GM19395 (cell line): Measurements from ENCODE around the gene BRSK1.

Source experiments
- ATAC-seq: cut with Tn5 transposase; IDR thresholded peaks from one replicate; pipeline ENCODE4 v1.9.1; 2021; ENCODE audit warnings: mild to moderate bottlenecking, moderate library complexity; ENCODE audit not compliant: unreplicated experiment

BRSK1 gene

DNA sequence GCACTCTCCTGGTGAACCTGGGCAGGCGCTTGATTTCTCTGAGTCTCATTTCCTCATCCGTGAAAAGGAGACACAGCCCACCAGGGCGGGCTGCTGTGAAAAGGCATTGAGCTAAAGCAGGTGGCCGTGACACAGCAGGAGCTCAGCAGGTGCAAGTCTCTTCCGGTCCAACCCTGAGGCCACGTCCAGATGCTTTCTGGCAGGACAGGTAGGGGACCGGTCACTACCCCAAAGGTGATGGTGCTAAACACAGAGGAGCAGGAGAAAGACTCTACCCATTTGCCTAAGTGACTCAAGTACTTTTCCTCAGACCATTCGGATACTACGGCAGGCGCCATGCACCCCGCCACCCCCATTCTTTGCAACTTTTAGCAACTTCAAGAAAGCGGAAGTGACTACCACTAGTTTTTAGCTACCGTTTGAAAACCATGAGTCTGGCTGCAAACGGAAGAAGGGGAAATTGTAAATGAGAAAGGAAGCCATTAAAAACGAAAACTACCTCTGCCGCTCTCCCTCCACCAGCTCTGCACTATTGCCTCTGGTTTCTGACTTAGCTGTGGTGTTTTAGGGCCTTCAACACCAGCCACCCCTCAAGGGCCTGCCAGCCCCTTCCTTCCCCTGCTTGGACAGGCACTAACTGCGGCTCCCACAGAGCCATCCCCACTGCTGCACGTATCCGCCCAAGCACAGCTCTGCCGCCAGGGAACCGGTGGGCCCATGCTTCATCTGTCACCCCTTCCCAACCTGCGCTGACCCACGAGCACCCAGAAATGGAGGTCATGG is 29.8 kb upstream of the BRSK1 start:
- peak; percentile 53 for ATAC-seq

DNA sequence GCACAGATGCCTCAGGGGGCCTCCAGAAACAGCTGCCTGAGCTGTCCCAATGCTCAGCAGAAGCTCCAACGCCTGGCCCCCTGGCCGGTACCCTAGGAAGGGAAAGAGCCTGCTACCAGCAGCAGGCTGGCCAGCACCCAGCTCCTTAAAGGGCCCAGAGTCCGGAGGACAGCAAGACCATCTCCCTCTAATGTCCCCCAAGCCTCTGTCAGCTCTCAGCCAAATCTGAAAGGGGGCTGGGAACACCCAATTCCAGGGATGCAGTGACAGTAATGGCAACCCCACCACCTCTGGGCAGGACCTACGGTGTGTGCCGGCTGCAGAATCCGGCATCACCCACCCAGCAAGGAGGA is 29.2 kb upstream of the BRSK1 start:
- ATAC-seq: no peak

DNA sequence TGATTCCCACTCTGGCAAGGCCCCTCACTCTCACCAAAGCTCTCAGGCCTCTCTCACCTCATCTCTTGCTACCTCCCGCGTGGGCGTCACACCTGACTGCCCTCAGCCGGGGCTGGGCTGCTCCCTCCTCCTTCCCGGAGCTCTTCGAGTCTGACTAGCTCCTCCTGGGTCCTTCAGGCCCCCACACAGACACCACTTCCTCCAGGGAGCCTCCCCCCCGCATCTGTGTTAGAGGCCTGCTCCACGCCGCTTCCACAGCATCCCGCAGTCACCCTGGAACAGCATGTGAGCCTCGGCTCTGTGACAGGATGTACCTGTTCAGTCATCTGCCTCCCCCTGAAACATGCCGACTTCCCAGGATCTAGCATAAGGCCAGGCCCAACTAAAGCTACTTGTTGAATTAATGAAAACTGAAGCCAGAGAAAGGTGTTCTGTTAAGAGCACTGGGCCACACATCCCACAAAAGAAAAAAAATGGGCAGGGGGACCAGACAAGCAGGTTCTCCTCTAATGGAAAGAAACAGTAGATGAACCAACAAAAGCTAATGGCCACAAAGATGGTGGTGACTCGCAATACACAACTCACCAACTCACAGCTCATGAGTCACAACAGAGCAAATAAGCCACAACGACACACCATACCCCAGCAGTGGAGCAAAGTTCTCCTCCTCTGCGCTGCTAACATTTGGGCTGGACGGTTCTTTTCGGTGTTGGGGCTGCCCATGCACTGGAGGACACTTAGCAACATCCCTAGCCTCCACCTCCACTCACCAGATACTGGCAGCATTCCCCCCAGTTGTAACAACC is 28.0 kb upstream of the BRSK1 start:
- no peak for ATAC-seq

DNA sequence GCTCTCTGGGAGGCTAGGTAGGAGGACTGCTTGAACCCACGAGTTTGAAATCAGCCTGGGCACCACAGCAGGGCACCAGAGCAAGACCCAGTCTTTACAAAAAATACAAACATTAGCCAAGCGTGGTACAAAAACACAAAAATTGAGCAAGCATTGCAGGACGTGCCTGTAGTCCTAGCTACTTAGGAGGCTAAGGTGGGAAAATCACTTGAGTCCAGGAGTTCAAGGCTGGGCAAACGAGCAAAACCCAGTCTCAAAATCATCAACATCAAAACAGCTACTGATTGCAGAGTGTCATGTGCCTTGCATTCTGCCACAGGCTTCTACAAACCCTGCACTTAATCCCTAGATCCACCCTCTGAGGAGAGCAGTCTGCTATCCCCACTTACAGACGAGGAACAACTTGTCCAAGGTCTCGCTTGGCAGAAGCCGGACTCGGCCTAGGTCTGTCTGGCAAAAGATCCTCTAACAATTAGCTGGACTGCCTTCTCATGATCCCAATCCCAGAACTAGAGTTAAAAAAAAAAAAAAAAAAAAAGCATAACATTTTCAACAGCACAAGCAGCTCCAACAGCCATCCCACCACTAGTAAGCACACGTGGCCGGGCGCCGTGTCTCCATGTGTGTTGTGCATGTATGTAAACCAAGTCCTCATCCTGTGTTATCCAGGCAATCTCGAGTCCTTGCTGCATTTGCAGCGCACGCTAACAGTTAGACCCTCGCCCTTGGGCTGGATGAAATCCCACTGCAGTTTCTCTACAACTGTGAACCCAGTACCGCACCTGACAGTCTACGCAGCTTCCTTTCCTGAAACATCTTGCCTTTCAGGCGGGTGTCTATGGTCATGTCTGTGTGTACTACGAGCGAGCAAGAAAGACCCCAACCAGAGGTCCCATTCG is 27.0 kb upstream of the BRSK1 start:
- no peak for ATAC-seq

GRCh38 chr19:55257461-55258420 is 26.1 kb upstream of the BRSK1 start:
- ATAC-seq: no peak

DNA sequence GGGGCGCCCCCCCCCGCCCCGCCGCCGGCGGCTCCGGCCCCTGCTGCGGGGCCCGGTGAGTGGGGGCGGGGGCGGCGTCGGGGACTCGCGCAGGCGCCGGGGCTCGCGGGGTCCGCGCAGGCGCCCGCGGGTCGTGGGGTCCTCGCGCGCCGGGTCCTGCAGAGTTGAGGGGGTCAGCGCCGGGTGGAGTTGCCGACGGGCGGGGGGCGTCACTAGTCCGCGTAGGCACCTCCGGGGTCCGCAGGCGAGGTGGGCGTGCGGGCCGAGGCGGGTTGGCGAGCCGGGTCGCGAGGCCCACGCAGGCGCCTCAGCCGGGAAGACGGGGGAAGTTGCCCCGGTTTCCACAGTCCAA is 25.3 kb upstream of the BRSK1 start:
- ATAC-seq: peak; percentile 22

DNA sequence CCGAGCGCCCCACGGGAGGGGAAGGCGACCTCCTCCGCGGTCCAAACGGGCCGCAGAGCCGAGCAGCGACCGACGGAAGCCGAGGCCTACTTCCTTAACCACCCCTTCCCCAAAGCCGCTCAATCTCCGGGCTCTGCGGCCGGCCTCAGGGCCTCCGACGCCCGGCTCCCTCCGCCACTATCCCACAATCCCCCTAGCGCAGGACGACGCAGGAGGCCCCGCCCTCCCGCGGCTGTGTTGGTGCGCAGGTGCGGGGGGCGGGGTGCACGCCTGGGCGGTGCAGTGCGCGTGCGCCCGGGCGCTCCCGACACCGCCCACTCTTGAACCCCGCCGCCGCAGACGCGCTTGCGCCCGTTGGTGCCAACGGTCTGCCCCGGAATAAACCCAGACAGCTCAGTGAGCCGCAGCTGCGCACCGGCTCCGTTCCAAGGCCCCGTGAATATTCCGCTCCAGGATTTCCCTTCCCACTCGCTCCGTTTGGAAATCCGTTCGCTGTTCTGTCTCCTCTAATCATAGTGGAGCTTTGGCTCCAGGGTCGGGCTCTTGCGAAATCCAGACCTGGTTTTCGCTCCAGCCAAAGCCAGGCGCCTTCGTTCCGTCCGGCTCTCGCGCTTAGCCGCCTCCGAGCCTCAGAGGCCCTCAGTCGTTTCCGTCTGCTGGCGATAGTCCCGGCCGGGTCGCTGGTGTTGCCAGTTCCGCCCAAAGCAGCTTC is 24.8 kb upstream of the BRSK1 start, which contains the start of gene PPP6R1:
Gene PPP6R1, minus strand, starts transcription at position 190 of the 712 bp plus-strand sequence. CDS start 11,914 bp downstream, outside the sequence.
- ATAC-seq: peak; percentile 75

DNA sequence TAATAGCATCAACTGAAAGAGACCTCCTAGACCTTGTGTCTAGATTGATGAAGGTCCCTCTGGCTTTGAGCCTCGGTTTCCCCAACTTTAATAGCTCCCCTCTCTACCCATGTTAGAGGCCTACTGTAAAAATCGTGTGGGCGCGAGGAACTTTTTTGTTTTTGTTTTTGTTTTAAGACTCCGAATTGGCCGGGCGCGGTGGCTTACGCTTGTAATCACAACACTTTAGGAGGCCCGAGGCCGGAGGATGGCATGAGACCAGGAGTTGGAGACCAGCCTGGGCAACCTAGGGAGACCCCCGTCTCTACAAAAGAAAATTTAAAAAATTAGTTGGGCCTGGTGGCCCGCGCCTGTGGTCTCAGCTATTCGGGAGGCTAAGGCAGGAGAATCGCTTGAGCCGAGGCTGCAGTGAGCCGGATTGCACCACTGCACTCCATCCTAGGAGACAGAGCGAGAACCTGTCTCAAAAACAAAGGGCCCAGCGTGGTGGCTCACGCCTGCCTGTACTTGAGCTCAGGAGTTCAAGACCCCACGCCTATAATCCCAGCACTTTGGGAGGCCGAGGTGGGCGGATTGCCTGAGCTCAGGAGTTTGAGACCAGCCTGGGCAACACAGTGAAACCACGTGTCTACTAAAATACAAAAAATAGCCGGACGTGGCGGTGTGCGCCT is 24.1 kb upstream of the BRSK1 start:
- ATAC-seq: no peak

- ATAC-seq: no peak
These were observed 22.1 kb upstream of the BRSK1 start for GRCh38 chr19:55261671-55262126.

- ATAC-seq: no peak
These were observed 21.4 kb upstream of the BRSK1 start for GRCh38 chr19:55262359-55262758.

GRCh38 chr19:55264531-55264930 is 19.3 kb upstream of the BRSK1 start:
- no peak for ATAC-seq

DNA sequence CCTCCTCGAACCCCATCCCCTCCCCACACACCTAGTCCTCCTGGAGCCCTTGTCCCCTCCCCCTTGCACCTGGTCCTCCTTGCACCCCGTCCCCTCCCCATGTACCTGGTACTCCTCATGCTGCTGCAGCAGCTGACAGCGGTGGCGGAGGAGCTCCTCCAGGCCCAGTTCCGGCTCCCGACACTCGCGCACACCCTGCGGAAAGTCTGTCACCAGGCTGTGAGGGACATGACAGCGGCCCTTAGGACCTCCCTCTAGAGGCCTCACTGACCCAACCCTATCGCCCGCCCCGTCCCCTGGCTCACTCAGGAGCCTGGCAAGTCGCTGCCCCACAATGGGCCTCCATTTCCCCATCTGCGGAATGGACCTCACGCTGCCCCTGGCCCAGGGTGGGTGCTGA is 18.6 kb upstream of the BRSK1 start:
- ATAC-seq: no peak

GRCh38 chr19:55265723-55266386 is 17.9 kb upstream of the BRSK1 start:
- ATAC-seq: no peak

DNA sequence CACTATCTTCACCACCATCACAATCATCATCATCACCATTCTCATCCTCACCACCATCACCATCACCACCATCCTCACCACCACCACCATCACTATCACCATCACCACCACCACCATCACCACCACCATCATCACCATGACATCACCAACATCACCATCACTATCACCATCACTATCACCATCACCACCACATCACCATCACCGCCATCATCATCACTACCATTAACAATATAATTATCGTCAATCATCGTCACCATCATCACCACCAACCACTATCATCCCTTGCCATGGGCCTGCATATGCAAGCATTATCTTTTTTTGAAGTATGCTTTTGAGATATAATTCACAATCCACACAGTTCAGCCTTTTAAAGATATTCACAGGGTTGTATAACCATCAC is 17.4 kb upstream of the BRSK1 start:
- ATAC-seq: no peak

DNA sequence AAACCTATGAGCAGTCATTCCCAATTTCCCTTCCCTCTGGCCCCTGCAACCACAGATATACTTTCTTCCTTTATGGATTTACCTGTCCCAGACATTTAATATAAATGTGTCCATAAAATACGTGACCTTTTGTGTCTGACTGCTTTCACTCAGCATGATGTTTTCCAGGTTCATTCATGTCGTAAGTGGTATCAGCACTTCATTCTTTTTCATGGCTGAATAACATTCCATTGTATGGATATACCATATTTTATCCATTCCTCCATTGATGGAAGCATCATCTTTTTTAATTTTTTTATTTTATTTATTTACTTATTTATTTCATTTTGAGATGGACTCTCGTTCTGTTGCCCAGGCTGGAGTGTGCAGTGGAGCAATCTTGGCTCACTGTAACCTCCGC is 17.0 kb upstream of the BRSK1 start:
- ATAC-seq: no peak

DNA sequence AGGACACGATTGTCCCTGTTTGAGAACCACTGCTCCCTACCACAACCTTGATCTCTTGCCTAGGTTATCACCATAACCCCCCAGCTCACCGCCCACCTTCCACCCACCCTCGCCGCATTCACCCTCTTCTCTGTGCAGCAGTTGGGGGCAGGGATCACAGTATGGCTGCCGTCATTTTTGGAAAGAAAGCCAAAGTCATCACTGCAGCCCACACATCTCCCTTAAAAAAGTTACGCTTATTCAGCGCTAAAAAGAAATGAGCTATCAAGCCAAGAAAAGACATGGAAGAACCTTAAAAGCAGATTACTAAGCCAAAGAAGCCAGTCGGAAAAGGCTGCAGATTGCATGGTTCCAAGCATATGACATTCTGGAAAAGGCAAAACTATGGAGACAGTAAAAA is 14.5 kb upstream of the BRSK1 start:
- ATAC-seq: no peak

GRCh38 chr19:55270172-55270942 is 13.4 kb upstream of the BRSK1 start:
- ATAC-seq: no peak

DNA sequence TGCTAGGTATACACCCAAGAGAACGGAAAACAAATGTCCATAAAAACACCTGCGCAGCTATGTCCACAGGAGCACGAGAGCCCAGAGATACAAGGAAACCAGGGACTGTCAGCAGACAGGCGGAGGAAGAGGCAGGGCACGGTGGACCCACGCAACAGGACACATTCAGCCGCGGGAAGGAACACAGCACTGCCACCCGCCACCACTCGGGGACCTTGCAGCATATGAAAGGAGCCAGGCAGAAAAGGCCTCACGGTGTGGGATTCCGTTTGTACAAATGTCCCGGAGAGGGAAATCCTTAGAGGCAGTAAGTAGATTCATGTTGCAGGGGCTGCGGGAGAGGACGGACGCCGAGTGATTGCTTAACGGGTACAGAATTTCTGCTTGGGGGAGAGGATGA is 11.7 kb upstream of the BRSK1 start:
- no peak for ATAC-seq
